ENCODE results near the gene ATP2B2.

Gene ATP2B2

DNA sequence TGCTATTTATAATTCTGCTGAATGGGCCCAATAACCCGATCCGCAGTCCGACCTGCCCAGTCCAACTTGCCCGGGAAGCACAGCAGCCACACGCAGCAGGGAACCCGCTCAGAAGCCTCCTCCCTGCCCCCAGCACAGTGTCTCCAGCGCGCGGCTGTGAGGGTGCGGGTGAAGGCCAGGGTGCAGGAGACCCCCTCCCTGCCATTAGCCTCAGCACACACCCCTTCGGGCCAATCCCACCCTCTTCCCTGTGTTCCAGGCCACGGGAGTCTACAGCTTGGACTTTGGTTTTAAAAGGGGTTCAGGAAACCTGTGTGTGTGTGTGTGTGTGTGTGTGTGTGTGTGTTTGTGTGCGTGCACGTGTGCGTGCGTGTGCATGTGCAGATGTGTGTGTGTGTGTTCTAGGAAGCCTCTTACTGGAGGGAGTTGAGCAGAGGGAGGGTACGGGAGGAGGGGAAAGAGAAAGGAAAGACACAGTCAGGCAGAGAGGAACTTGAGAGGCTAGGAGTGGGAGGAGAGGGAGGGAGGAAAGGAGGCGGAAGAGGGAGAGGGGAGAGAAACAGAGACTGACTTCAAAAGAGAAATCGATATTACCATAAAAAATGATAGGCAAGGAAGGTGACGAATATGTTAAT, 34.2 kb downstream of the ATP2B2 start:
- H3K9me3 ChIP-seq, result no peaks in the 10 kb centered on the region
- H3K4me3 ChIP-seq (ENCODE audit: low read depth, low read length), result no peak overlapping the region
- no peaks in the 10 kb centered on the region for H3K27me3 ChIP-seq
- DNase-seq, result no peak
- H3K36me3 ChIP-seq, result no peaks in the 10 kb centered on the region
- TF ChIP-seq CTCF (IDR thresholded peaks at IDR 0.05; ENCODE audit: low read depth, low read length), result no peak
- H3K4me1 ChIP-seq, result no peaks in the 10 kb centered on the region; the same call in 1 of the 2 replicates

GRCh38 chr3:10470120-10471053, 35.0 kb downstream of the ATP2B2 start:
- TF ChIP-seq CTCF (IDR thresholded peaks at IDR 0.05; ENCODE audit: low read depth, low read length), result no peak
- Histone ChIP-seq H3K4me1 (no peaks in the 10 kb centered on the region; the same call in 1 of the 2 replicates), H3K27me3 (no peaks in the 10 kb centered on the region), H3K36me3 (no peaks in the 10 kb centered on the region), H3K4me3 (ENCODE audit: low read depth, low read length) (no peak overlapping the region), H3K9me3 (no peaks in the 10 kb centered on the region)
- no peak for DNase-seq

DNA sequence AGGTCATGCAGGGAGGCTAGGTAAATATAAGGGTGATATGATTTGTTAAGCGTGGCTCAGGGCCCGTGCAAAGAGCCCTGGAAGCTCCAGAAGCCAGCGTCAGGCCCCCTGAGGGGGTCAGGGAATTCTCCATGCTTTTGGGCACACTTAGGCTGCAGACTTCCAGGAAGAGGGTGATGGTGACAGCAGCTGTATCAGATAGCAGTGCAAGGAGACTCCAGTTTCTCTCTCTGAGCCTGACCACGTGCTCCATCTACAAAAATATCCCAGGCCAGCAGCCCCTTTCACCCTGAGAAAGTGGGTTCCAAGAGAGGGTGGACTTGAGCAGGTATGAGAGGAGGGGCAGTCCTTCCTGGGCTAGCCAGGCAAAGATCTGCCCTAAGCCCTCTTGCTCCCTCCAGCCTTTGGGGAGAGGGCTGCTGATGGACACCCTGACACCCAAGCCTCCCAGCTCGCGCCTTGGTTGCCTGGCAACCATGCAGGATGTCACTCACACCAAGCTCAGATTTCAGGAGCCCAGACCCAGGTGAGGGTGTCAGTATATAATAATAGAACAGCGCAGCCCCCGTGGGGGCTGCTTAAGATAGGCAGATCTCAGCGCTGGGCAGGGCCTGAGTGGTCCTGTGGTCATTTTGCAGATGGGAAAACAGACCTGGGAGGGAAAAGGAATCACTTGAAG, 35.8 kb downstream of the ATP2B2 start:
- TF ChIP-seq CTCF (IDR thresholded peaks at IDR 0.05; ENCODE audit: low read depth, low read length), result no peak
- no peaks in the 10 kb centered on the region for H3K9me3 ChIP-seq
- DNase-seq, result no peak
- no peaks in the 10 kb centered on the region for H3K36me3 ChIP-seq
- H3K4me3 ChIP-seq (ENCODE audit: low read depth, low read length), result no peak overlapping the region
- no peaks in the 10 kb centered on the region; the same call in 1 of the 2 replicates for H3K4me1 ChIP-seq
- H3K27me3 ChIP-seq, result no peaks in the 10 kb centered on the region

- no peak for TF ChIP-seq CTCF (IDR thresholded peaks at IDR 0.05; ENCODE audit: low read depth, low read length)
- Histone ChIP-seq H3K9me3 (no peaks in the 10 kb centered on the region), H3K36me3 (no peaks in the 10 kb centered on the region), H3K4me3 (ENCODE audit: low read depth, low read length) (no peak overlapping the region), H3K27me3 (no peaks in the 10 kb centered on the region), H3K4me1 (no peaks in the 10 kb centered on the region; the same call in 1 of the 2 replicates)
- peak; percentile 25 for DNase-seq
Observed at GRCh38 chr3:10468613-10469354, 36.6 kb downstream of the ATP2B2 start.

DNA sequence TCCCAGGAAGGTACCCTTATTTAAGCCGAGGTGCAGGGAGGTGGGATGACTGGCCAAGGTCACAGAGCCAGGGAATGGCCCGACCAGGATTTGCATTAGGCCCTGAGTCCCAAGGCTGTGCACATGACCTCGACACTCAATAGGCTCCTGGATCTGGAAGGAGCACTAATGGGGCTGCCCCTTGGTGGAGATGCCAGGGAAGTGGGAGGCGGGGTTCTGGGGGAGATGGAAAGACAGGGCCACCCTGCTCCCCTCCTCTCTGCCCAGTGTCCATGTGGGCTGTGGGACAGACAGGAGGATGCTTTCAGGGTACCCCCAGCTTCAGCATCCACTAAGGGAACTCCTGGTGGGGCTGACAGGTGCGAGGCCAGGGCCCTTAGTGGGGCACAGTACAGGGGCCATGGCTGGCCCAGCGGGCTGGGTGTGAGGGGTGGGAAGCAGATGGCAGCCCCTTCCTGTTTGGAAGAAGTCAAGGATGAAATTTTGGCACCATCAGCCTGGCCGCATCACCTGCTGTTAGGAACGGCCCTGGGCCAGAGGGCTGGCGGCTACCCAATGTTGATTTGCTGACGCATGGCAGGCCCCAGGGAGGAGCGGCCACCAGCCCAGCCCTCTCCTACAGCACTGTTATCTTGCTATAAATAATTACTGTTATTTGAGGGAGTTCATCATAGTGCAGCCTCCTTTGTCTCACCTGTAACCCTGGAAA, 37.3 kb downstream of the ATP2B2 start:
- Histone ChIP-seq H3K36me3 (no peaks in the 10 kb centered on the region), H3K27me3 (no peaks in the 10 kb centered on the region), H3K9me3 (no peaks in the 10 kb centered on the region), H3K4me3 (ENCODE audit: low read depth, low read length) (no peak overlapping the region), H3K4me1 (no peaks in the 10 kb centered on the region; the same call in 1 of the 2 replicates)
- DNase-seq, result peak; percentile 61
- no peak for TF ChIP-seq CTCF (IDR thresholded peaks at IDR 0.05; ENCODE audit: low read depth, low read length)

Measured in BE2C (cell line).